ENCODE results near the gene TUBAL3. TPM values are rescaled to one million over a fixed set of nuclear protein-coding genes. Genes with fewer than 3 reads are reported as not detected.

TUBAL3 gene
- total and polyA plus RNA-seq, 9 of the 15 experiments (the other 6 are each of a cell fraction or from before 2014, with no cell fraction given) = 5.5 to 10.1 (median 6.9) TPM

GRCh38 chr10:5393529-5393928 lies 11.1 kb downstream of the TUBAL3 start:
- no peaks in the 10 kb centered on the region for H3K4me1 ChIP-seq (replicated peaks in 1 of 2; ENCODE audit: control insufficient read depth in 2 of 2, insufficient read depth in 2 of 2, low read length in 2 of 2)
- CTCF ChIA-PET (ENCODE audit: low intra/inter-chr PET ratio) = no interaction called here
- no peak overlapping the region for H3K27ac ChIP-seq (ENCODE audit: extremely low read depth, low read depth, low read length)
- DNase-seq (ENCODE audit: extremely low read depth in 1 of 4, low spot score in 3 of 4) (no peak), FAIRE-seq (no peak), ATAC-seq (no peak)
- no peaks in the 10 kb centered on the region for H3K36me3 ChIP-seq (ENCODE audit: control insufficient read depth, insufficient read depth, low read length)
- H3K27me3 ChIP-seq (ENCODE audit: control insufficient read depth in 2 of 2, insufficient read depth in 2 of 2, low read length in 2 of 2) = no peaks in the 10 kb centered on the region
- TF ChIP-seq ZNF436 (CRISPR knock-in tag; IDR thresholded peaks at IDR 0.05) (no peak), BRD9 (IDR thresholded peaks at IDR 0.05; ENCODE audit: low read depth, partially characterized antibody) (no peak), ZNF124 (CRISPR knock-in tag; IDR thresholded peaks at IDR 0.05) (no peak), ZNF77 (CRISPR knock-in tag; IDR thresholded peaks at IDR 0.05) (no peak), NR2C2 (CRISPR knock-in tag; IDR thresholded peaks at IDR 0.05) (no peak), NR2C2 (tag; IDR thresholded peaks at IDR 0.05) (no peak), DMBX1 (CRISPR knock-in tag; IDR thresholded peaks at IDR 0.05; ENCODE audit: borderline replicate concordance) (no peak), MLX (CRISPR knock-in tag; conservative IDR thresholded peaks at IDR 0.05) (no peak), ZNF408 (CRISPR knock-in tag; IDR thresholded peaks at IDR 0.05; ENCODE audit: low read depth) (no peak), COPS2 (conservative IDR thresholded peaks at IDR 0.05) (no peak), PHF21A (IDR thresholded peaks at IDR 0.05; ENCODE audit: borderline replicate concordance, low read depth) (no peak), TRIM25 (IDR thresholded peaks at IDR 0.05; ENCODE audit: borderline replicate concordance) (no peak)
- no TSS peak for BruUV-seq (replicated peaks)
- no peaks in the 10 kb centered on the region for H4K20me1 ChIP-seq (replicated peaks; ENCODE audit: control insufficient read depth, insufficient read depth, low read length)
- H3K9ac ChIP-seq (ENCODE audit: insufficient read depth in 1 of 2, low read depth in 2 of 2, low read length in 2 of 2) = no peak overlapping the region
- POLR2A ChIA-PET = no interaction called here
- WGBS (ENCODE audit: insufficient coverage, low coverage, missing lambda C conversion rate) = 70% methylated on average over 14 of the region's 14 CpGs
- H2AFZ ChIP-seq (ENCODE audit: low read depth, low read length) = no peak overlapping the region
- H3K4me2 ChIP-seq (ENCODE audit: insufficient read depth, low read length) = no peak overlapping the region
- H3K4me3 ChIP-seq = no peak overlapping the region
- H3K9me1 ChIP-seq (ENCODE audit: control insufficient read depth, insufficient read depth, low read length) = no peaks in the 10 kb centered on the region
- intact Hi-C loops (cut with micrococcal nuclease) = no loop called here
- in situ Hi-C loops (cut with MboI) = no loop called here
- H3K79me2 ChIP-seq (ENCODE audit: control insufficient read depth, insufficient read depth, low read length) = no peaks in the 10 kb centered on the region
- H3K9me3 ChIP-seq (replicated peaks; ENCODE audit: control insufficient read depth, insufficient read depth, low read depth, low read length) = peaks cover 2% of the 10 kb centered on the region

Data from K562 (cell line).